K562 (cell line): ENCODE data around the gene PAIP1. TPM values are rescaled to one million over a fixed set of nuclear protein-coding genes. Genes with fewer than 3 reads are reported as not detected.

ENCODE experiments used
- ATAC-seq: fragments of 200-7000 bp; cut with Tn5 transposase; 3 replicates; pipeline ENCODE4 v1.9.1; 2020; ENCODE audit warnings: moderate library complexity
- BruUV-seq: library from RNA; stranded (reverse); fragments of 400-500 nt; replicated peaks from 2 replicates; lab custom pipeline; 2021; lab: Mats Ljungman, UMichigan
- CTCF ChIA-PET: fragments of 300-600 bp; formaldehyde crosslinking; extraction: SDS; loops from one replicate; lab custom pipeline; 2021; ENCODE audit warnings: low intra/inter-chr PET ratio; lab: Yijun Ruan, JAX
- POLR2A ChIA-PET: fragments of 300-600, 350-650 bp; sonication (Branson Sonifier 250); formaldehyde crosslinking; extraction: SDS; loops from one replicate; lab custom pipeline; 2021; ENCODE audit warnings: antibody characterized with exemption, inconsistent platforms; lab: Yijun Ruan, JAX
- DNase-seq, 4 experiments: peaks; one replicate each; pipeline versions ENCODE4 v3.0.0 to v3.0.0-alpha.2; 2011 to 2018; ENCODE audit warnings: low spot score in 3 of 4, mixed read lengths in 3 of 4; ENCODE audit errors: extremely low read depth in 1 of 4
- FAIRE-seq: peaks from 2 replicates; lab custom pipeline; 2011; peaks lifted over from hg19 to GRCh38; lab: Jason Lieb, UNC
- H2AFZ ChIP-seq: 2 replicates; pipeline ENCODE4 v1.6.0; 2011; ENCODE audit warnings: low read depth, low read length, control low read depth, inconsistent platforms
- H3K27ac ChIP-seq: fragments of 200-600 bp; 3 replicates; pipeline ENCODE4 v1.8.0; 2011; ENCODE audit warnings: low read depth, mild to moderate bottlenecking, control low read depth, inconsistent platforms, low read length, moderate library complexity, mixed read lengths; ENCODE audit errors: extremely low read depth
- H3K27me3 ChIP-seq, 2 experiments: fragments of 300-600 bp in 1 of 2; 2 replicates in 1 of 2; 3 replicates in 1 of 2; pipeline versions ENCODE4 v1.6.0 to v1.8.0; 2011; ENCODE audit warnings: inconsistent platforms in 2 of 2, low read length in 2 of 2, mild to moderate bottlenecking in 1 of 2, mixed read lengths in 1 of 2, moderate library complexity in 1 of 2; ENCODE audit not compliant: control insufficient read depth in 2 of 2, insufficient read depth in 2 of 2
- H3K36me3 ChIP-seq: fragments of 300-600 bp; 3 replicates; pipeline ENCODE4 v1.8.0; 2011; ENCODE audit warnings: mild to moderate bottlenecking, low read length, inconsistent platforms; ENCODE audit not compliant: control insufficient read depth, insufficient read depth
- H3K4me1 ChIP-seq, 2 experiments: fragments of 200-600 bp in 1 of 2; replicated peaks in 1 of 2; 2 replicates in 1 of 2; 3 replicates in 1 of 2; pipeline versions ENCODE4 v1.5.1 to v1.8.0; 2011; ENCODE audit warnings: inconsistent platforms in 2 of 2, low read length in 2 of 2, mild to moderate bottlenecking in 1 of 2, mixed read lengths in 1 of 2, moderate library complexity in 1 of 2; ENCODE audit not compliant: control insufficient read depth in 2 of 2, insufficient read depth in 2 of 2
- H3K4me2 ChIP-seq: 2 replicates; pipeline ENCODE4 v1.6.1; 2011; ENCODE audit warnings: low read length, control low read depth, inconsistent platforms, mixed read lengths; ENCODE audit not compliant: insufficient read depth
- H3K4me3 ChIP-seq: fragments of 200-600 bp; sonication (generic), shearing (Covaris generic); 2 replicates; pipeline ENCODE4 v1.5.1; 2016; ENCODE audit warnings: control low read depth, inconsistent platforms
- H3K79me2 ChIP-seq: fragments of 200-600 bp; 3 replicates; pipeline ENCODE4 v1.8.0; 2011; ENCODE audit warnings: low read length, inconsistent platforms; ENCODE audit not compliant: control insufficient read depth, insufficient read depth
- H3K9ac ChIP-seq, 2 experiments: 2 replicates each; pipeline versions ENCODE4 v1.6.0 to v1.6.1; 2011; ENCODE audit warnings: low read depth in 2 of 2, low read length in 2 of 2, control low read depth in 1 of 2, inconsistent platforms in 1 of 2, mild to moderate bottlenecking in 1 of 2, mixed read lengths in 1 of 2; ENCODE audit not compliant: insufficient read depth in 1 of 2
- H3K9me1 ChIP-seq: one replicate; pipeline ENCODE4 v1.6.0; 2011; ENCODE audit warnings: inconsistent platforms, mild to moderate bottlenecking, low read length, moderate library complexity; ENCODE audit not compliant: control insufficient read depth, insufficient read depth
- H3K9me3 ChIP-seq: replicated peaks from 2 replicates; pipeline ENCODE4 v1.5.1; 2011; ENCODE audit warnings: low read depth, low read length, inconsistent platforms; ENCODE audit not compliant: control insufficient read depth, insufficient read depth
- H4K20me1 ChIP-seq: replicated peaks from 2 replicates; pipeline ENCODE4 v1.6.1; 2011; ENCODE audit warnings: low read length, inconsistent platforms, mixed read lengths; ENCODE audit not compliant: control insufficient read depth, insufficient read depth
- GABPA ChIP-seq: fragments of 200-800 bp; sonication (Bioruptor generic); conservative IDR thresholded peaks from 2 replicates; pipeline ENCODE4 v1.6.1; 2016; ENCODE audit warnings: low read depth, missing genetic modification characterization, missing compliant biosample characterization
- GATAD2A ChIP-seq: fragments of 450-650 bp; IDR thresholded peaks from 2 replicates; pipeline ENCODE4 v1.6.1; 2017
- NRF1 ChIP-seq, 2 experiments: fragments of 450-650 bp; IDR thresholded peaks in 1 of 2; conservative IDR thresholded peaks in 1 of 2; 2 replicates each; pipeline ENCODE4 v1.6.1; 2014; ENCODE audit warnings: mild to moderate bottlenecking in 2 of 2
- PATZ1 ChIP-seq: fragments of 250-450 bp; sonication (Bioruptor Pico); IDR thresholded peaks from 2 replicates; pipeline ENCODE4 v1.5.0; 2020; ENCODE audit warnings: mild to moderate bottlenecking, borderline replicate concordance
- PTTG1 ChIP-seq: fragments of 450-650 bp; IDR thresholded peaks from 2 replicates; pipeline ENCODE4 v1.6.1; 2016; ENCODE audit warnings: low read depth, mild to moderate bottlenecking, missing genetic modification characterization, missing compliant biosample characterization
- SMARCA4 ChIP-seq: fragments of 450-650 bp; IDR thresholded peaks from 2 replicates; pipeline ENCODE4 v1.6.1; 2016
- ZNF3 ChIP-seq: fragments of 250-450 bp; sonication (Bioruptor Pico); IDR thresholded peaks from 2 replicates; pipeline ENCODE4 v1.5.0; 2021; ENCODE audit warnings: mild to moderate bottlenecking, moderate library complexity
- ZNF316 ChIP-seq: fragments of 450-650 bp; IDR thresholded peaks from 2 replicates; pipeline ENCODE4 v1.6.1; 2016
- ZNF324 ChIP-seq: fragments of 250-450 bp; sonication (Bioruptor Pico); IDR thresholded peaks from 2 replicates; pipeline ENCODE4 v1.4.0; 2020; ENCODE audit warnings: mild to moderate bottlenecking
- ZNF347 ChIP-seq: fragments of 450-650 bp; formaldehyde crosslinking; IDR thresholded peaks from 2 replicates; pipeline ENCODE4 v1.4.0; 2020; ENCODE audit warnings: low read depth, mild to moderate bottlenecking, moderate library complexity
- ZNF408 ChIP-seq: fragments of 250-450 bp; sonication (Bioruptor Pico); IDR thresholded peaks from 2 replicates; pipeline ENCODE4 v1.4.0; 2020; ENCODE audit warnings: low read depth, mild to moderate bottlenecking, moderate library complexity
- WGBS: fragments of 100-300 bp; shearing (Covaris generic); methylation state at CpG from one replicate; pipeline ENCODE4 v1.1.6; 2016; ENCODE audit warnings: low coverage, mixed read lengths; ENCODE audit not compliant: insufficient coverage; ENCODE audit errors: missing lambda C conversion rate; 5-methylcytosine and 5-hydroxymethylcytosine counted together
- in situ Hi-C: fragments of 300-500 bp; cut with MboI; formaldehyde crosslinking; loops from 4 replicates; pipeline ENCODE4 v1.15.0; 2018; ENCODE audit warnings: inconsistent platforms, mixed read lengths
- intact Hi-C: fragments of 100-400 bp; cut with micrococcal nuclease; formaldehyde crosslinking; loops from 2 replicates; pipeline ENCODE4 v1.14.2; 2022
- polyA plus RNA-seq, 8 experiments: library from polyadenylated mRNA; depleted of rRNA in 4 of 8; stranded (reverse) in 5 of 8; unstranded in 3 of 8; fragments of >200 nt; fragmentation: Nextera tagmentation in 2 of 8; fragmentation: Illumina TruSeq in 1 of 8; extraction: Ambion mirVana in 2 of 8; extraction: Trizol in 1 of 8; gene quantifications; 2 replicates each; pipeline versions ENCODE4 v1.2.1 to v1.2.3, GENCODE V29; 2011 to 2014; ENCODE audit warnings: inconsistent platforms in 1 of 8, missing spikeins in 1 of 8
- total RNA-seq, 7 experiments: library from RNA; depleted of rRNA in 6 of 7; stranded (reverse); fragments of >200 nt in 6 of 7; fragmentation: Illumina TruSeq in 2 of 7; extraction: Trizol in 2 of 7; gene quantifications; 2 replicates each; pipeline versions ENCODE4 v1.2.1 to v1.2.3, GENCODE V29; 2011 to 2021; ENCODE audit warnings: low replicate concordance in 1 of 7

Gene PAIP1
- total and polyA plus RNA-seq, 9 of the 15 experiments (the other 6 are each of a cell fraction or from before 2014, with no cell fraction given), result 51.7 to 181 (median 102) TPM

- Histone ChIP-seq H3K27ac (no peak overlapping the region), H3K4me3 (no peak overlapping the region), H3K4me2 (no peak overlapping the region), H3K9me3 (no peaks in the 10 kb centered on the region), H3K9me1 (no peaks in the 10 kb centered on the region), H3K36me3 (no peaks in the 10 kb centered on the region; the same call in 2 of the 3 replicates), H4K20me1 (no peaks in the 10 kb centered on the region), H3K9ac (no peak overlapping the region), H3K27me3 (no peaks in the 10 kb centered on the region), H2AFZ (no peak overlapping the region), H3K4me1 (no peaks in the 10 kb centered on the region), H3K79me2 (no peaks in the 10 kb centered on the region)
- FAIRE-seq (no peak), ATAC-seq (no peak), DNase-seq (no peak)
- intact Hi-C loops, result no loop called here
- ChIA-PET POLR2A (no interaction called here), CTCF (no interaction called here)
- 34% methylated on average over 4 of the region's 4 CpGs for WGBS
- BruUV-seq, result no TSS peak
- peak; percentile 62; the same call in 1 of the 2 replicates for TF ChIP-seq ZNF316
- TF ChIP-seq ZNF324, result no peak
- in situ Hi-C loops, result no loop called here
Measured at GRCh38 chr5:43569236-43569746, 12.4 kb upstream of the PAIP1 start.

- no peaks in the 10 kb centered on the region for H3K9me3 ChIP-seq
- no peaks in the 10 kb centered on the region for H3K4me1 ChIP-seq
- DNase-seq (no peak), FAIRE-seq (no peak), ATAC-seq (no peak)
- H3K36me3 ChIP-seq, result no peaks in the 10 kb centered on the region; the same call in 2 of the 3 replicates
- no TSS peak for BruUV-seq
- in situ Hi-C loops (no loop called here), intact Hi-C loops (no loop called here)
- POLR2A ChIA-PET, result interaction anchor here (0.6 kb wide), 2 partner anchors 10 to 117 kb away, joined by 3 read pairs; no protein-coding TSS in a partner anchor
- no peak overlapping the region for H3K27ac ChIP-seq
- CTCF ChIA-PET, result no interaction called here
- H2AFZ ChIP-seq, result no peak overlapping the region
- H3K27me3 ChIP-seq, result no peaks in the 10 kb centered on the region
- H3K9ac ChIP-seq, result no peak overlapping the region
- H3K4me3 ChIP-seq, result no peak overlapping the region
- H3K4me2 ChIP-seq, result no peak overlapping the region
- H3K9me1 ChIP-seq, result no peaks in the 10 kb centered on the region
- H3K79me2 ChIP-seq, result no peaks in the 10 kb centered on the region
- H4K20me1 ChIP-seq, result no peaks in the 10 kb centered on the region
- 30% methylated on average over 3 of the region's 3 CpGs for WGBS
- TF ChIP-seq ZNF347 (CRISPR knock-in tag) (no peak), PATZ1 (CRISPR knock-in tag) (no peak), PTTG1 (no peak), ZNF3 (CRISPR knock-in tag) (no peak), GABPA (tag) (no peak), SMARCA4 (no peak), GATAD2A (no peak), ZNF408 (no peak), NRF1 (conservative IDR thresholded peaks at IDR 0.05 in 1 of 2, IDR thresholded peaks at IDR 0.05 in 1 of 2) (no peak)
Measured at GRCh38 chr5:43567967-43568366, 11.1 kb upstream of the PAIP1 start.
